ENCODE results near the gene IQUB.
"Not testable (repeated sequence)": the region's sequence is repeated elsewhere in the genome, so short reads cannot be mapped to it uniquely, and the experiment has no call there.

IQUB gene

DNA sequence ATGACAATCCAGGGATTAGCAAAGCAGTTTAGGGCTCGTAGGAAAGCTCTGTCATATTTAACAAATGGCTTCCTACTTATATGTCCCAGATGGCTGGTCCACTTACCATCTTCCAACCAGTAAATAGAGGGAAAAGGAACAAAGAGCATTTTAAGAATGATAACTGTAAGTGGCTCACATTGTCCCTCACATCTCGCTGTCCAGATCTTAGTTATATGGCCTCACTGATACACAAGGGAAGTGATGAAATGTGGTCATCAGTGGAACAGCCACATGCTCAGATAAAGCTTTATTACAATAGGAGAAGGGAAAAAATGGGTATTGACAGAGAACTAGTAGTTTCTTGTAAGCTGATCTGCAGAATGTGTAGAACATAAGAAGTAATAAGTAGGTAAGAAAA, 35.8 kb downstream of the IQUB start:
- Histone ChIP-seq H3K4me3 (no peak overlapping the region), H3K27ac (no peak overlapping the region)

DNA sequence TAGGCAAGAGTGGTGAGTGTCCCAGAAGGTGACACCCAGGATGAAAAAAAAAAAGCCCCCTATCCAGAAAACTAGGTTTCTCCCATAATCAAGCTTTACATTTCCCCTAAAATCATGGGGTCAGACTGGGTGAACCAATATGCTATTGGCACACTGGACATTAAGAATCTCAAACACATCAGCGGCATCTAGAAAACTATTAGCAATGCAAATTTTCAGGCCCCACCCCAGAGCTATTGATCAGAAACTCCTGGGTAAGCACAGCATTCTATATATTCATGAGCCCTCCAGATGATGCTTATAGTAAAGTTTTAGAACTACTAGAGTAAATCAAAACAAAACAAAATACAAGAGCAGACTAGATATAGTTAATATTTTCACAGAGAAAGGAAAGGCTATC, 36.4 kb downstream of the IQUB start:
- Histone ChIP-seq H3K27ac (no peak overlapping the region), H3K4me3 (no peak overlapping the region)

- H3K4me3 ChIP-seq = no peak overlapping the region
- H3K27ac ChIP-seq = no peak overlapping the region
Observed at GRCh38 chr7:123494193-123494796, 40.1 kb downstream of the IQUB start.

DNA sequence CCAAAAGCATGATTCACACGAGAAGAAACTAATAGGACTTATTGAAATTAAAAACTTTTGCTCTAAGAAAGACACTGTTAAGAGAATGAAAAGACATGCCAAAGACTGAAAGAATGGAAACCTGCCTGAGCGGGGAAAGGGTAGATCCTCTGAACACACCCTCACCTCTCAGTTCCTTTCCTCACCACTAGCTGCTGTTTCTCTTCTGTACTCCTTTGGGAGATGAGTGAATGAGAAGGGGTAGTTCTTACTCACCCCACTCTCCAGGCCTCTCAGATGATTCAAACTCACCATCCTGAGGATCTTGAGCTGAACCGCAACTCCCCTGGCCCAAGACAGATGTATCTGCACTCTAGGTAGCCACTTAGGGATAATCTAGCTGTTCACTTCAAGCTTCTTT, 41.9 kb downstream of the IQUB start:
- H3K27ac ChIP-seq = no peak overlapping the region
- H3K4me3 ChIP-seq = no peak overlapping the region

DNA sequence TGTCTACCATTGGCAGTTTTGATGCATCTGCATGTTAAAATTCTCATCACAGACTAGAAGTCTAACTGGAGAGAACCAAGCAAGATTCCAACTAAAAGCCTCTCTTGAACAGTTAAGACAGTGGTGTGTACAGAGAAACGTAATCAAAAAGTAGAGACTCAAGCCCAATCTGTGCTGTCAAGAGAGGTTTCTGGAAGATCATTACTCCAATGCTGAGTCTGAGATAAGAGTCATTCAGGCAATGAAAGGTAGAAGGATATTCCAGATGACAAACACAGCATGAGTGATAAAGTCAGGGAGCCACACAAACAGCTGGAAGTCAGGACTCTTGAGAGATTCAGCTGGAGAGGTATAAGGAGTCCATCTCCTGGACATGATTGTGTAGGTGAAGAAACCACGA, 48.7 kb downstream of the IQUB start:
- H3K27ac ChIP-seq = no peak overlapping the region
- H3K4me3 ChIP-seq = no peak overlapping the region

- no peak overlapping the region for H3K27ac ChIP-seq
- no peak overlapping the region for H3K4me3 ChIP-seq
Observed at GRCh38 chr7:123485187-123485586, 49.2 kb downstream of the IQUB start.

DNA sequence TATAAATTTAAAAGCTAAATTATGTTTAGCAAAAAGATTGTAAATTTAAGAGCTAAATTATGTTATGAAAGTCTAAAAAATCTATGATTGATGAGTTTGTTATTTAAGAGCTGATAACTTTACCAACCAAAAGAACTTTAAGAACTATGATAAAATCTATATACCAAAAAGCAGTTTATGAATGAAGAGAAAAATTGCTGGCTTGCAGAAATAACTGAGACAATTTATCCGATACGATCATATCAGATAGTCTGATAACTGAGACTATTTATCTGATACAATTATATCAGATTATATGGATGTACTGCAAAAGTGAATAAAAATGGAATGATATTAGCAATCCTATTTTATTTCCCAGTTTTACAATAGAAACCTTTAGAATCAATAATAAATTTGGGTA, 50.2 kb downstream of the IQUB start:
- no peak overlapping the region for H3K4me3 ChIP-seq
- no peak overlapping the region for H3K27ac ChIP-seq

DNA sequence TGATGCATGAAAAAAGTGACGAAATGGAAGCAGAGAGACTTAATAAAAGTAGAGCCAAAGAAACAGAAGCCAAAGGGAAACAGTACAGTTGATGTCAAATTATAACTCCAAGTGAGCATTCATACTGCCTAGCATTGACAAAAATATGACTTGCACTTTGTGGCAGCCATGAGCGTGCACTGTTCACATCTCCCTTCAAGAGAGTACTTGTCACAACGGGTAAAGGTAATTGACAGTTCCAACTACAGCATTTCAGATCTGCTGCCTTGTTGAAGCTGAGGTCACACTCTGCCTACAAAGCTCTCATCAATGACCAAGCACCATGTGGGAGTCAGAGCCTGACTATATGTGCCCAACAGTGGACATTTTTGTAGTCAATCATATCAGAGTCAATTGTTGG, 54.3 kb downstream of the IQUB start:
- Histone ChIP-seq H3K4me3 (no peak overlapping the region), H3K27ac (no peak overlapping the region)

GRCh38 chr7:123478056-123478455, 56.3 kb downstream of the IQUB start:
- H3K27ac ChIP-seq, H3K4me3 ChIP-seq: not testable (repeated sequence)

- H3K27ac ChIP-seq = no peak overlapping the region
- H3K4me3 ChIP-seq = no peak overlapping the region
Observed at GRCh38 chr7:123472750-123473445, 61.5 kb downstream of the IQUB start.

GRCh38 chr7:123472327-123472726, 62.1 kb downstream of the IQUB start:
- Histone ChIP-seq H3K4me3 (no peak overlapping the region), H3K27ac (no peak overlapping the region)

GRCh38 chr7:123468303-123468702, 66.1 kb downstream of the IQUB start:
- H3K4me3 ChIP-seq = no peak overlapping the region
- H3K27ac ChIP-seq = no peak overlapping the region

DNA sequence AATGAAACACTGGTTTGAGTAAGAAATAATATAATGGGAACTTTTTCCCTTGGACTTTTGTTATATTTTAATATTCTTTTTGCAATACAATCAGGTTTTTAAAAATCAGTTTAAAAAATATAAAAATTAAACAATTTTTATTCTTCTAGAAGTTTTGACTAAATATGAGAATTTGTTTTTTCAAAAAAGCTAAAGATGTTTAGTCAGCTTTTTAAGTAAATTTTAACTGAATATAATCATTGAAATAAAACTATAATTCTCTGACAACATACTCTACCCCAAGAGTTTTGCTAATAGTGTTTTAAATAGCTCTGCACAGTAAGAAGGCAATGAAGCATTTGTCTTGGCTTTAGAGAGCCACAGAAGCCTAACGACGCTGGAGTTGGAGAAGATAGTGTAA, 70.5 kb downstream of the IQUB start:
- Histone ChIP-seq H3K27ac (no peak overlapping the region), H3K4me3 (no peak overlapping the region)

GRCh38 chr7:123460616-123461015, 73.8 kb downstream of the IQUB start:
- Histone ChIP-seq H3K4me3 (no peak overlapping the region), H3K27ac (no peak overlapping the region)

DNA sequence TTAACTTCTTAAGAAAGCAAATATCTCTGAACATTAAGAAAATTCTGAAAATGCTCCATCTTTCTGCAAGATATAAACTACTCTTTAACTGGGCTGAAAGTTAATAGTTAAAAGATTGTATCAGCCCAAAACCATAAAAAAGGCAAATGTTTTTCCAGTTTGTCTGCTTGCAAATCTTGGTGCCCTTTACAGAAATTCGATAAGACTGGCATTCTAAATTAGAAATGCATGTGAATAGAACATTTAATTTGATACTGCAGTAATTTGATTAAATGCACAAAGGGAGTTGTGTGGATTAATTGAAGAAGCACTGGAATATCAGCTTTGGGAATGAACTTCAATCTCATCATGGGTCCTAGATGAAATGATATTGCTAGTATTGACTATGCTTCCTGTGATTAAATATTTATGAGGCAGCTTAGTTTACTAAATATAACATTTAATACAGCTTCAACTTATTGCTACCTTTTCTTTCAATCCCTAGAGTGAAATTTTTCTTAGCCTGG, 78.4 kb downstream of the IQUB start:
- Histone ChIP-seq H3K27ac (no peak overlapping the region), H3K4me3 (no peak overlapping the region)

DNA sequence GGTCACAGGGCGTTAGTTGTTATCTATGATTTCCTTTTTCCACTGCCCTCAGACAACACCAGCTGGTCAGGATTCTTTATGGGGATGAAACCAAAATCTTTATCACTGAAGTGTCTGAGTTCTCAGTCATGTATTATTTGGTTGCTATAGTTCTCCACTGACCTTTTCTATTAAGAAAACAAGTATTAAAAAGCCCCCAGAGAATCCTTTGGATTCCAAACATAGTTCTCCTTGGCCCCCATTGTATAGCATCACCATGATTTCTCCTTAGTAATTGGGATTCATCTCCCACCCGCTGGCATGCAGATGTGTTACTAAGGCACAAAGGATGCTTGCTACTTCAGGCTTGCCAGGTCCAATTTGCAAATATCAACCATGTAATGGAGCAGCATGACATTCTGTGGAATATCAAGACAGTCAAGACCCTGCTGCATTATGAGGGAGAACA, 94.3 kb downstream of the IQUB start:
- Histone ChIP-seq H3K27ac (no peak overlapping the region), H3K4me3 (no peak overlapping the region)

DNA sequence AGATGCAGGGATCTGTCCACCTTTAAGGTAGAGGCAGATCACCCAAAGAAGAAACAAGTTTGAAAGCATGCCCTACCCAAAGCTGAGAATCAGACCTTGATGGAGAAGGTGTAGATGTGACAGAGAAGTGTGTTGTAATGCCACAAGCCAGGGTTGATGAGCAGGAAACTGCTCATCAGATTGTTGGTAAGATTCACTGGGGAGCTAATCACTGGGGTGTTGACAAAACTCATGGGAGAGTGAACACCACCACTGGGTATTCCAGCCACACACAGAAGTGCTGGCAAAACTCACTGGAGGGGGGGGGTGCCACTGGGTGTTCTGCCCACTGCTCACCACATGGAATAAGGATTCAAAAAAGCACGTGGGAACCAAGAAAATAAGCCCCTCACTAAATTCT, 95.2 kb downstream of the IQUB start:
- Histone ChIP-seq H3K27ac (no peak overlapping the region), H3K4me3 (no peak overlapping the region)

DNA sequence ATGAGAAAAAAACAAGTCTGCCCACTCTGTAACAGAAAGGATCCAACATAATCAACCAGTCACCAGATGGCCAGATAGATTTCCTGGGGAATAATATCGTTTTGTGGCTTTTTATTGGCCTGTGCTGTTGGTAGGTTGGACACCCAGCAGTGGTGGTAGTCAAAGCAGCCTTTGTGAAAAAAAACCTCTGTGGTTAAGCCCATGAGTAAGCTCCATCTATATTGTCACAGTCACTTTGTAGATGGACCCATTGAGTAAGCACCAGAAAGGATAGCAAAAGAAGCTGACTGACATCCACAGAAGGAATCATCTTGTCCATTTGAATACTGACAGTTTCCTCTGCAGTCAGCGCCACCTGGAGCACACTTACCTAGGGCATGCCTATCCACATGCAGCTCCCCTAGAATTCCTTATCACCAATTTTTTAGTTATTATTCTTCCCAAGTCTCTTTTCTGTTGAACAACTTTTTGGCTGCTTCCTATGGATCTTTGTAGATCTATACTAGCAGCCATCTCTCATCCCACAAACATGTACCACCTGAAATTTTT, 96.9 kb downstream of the IQUB start:
- Histone ChIP-seq H3K4me3 (no peak overlapping the region), H3K27ac (no peak overlapping the region)

DNA sequence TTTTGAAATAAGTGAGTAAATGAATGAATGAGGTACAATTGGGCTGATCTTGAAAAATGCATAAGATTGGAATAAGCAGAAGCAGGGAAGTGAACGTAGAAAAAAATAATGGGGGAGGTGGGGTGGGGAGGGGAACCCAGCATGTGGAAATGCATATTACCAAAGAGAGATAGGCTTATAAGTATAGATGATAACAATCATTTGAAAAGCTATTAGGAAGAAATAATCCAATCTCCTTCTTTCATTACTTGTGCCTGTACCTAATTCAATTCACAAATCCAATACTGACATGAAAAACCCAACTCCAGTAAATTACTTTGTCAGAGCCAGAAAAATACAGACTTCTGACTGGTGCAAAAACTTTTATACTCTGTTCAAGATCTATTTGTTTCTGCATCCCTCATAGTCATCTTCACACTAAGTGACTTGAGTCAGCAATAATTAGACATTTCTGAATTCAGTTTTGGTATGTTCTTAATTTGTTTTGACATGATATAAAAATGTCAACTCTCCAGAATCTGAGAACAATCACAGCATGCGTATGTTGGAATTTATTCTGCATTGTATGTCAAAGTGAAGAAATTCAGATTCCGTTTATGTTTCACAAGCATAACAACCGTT, 99.2 kb downstream of the IQUB start:
- Histone ChIP-seq H3K4me3 (no peak overlapping the region), H3K27ac (no peak overlapping the region)

DNA sequence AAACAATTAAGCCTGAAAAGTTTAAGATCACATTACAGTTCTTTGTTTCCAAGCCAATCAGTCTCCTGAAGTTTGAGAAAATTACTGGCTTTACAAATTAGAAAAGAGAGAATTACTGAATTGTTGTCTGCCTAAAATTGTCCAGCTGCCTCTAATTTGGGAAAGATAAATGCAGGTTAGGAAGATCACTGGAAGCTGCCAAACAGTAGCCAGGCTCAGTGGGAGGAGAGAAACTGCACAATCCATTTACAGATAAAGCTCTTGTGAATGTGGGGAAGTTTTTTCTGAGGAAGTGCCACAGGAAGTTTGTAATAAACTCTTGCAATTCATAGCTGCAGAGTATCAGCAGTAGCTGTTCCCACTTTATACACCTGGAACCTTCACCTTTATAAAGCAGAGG, 100.7 kb downstream of the IQUB start:
- Histone ChIP-seq H3K4me3 (no peak overlapping the region), H3K27ac (no peak overlapping the region)

DNA sequence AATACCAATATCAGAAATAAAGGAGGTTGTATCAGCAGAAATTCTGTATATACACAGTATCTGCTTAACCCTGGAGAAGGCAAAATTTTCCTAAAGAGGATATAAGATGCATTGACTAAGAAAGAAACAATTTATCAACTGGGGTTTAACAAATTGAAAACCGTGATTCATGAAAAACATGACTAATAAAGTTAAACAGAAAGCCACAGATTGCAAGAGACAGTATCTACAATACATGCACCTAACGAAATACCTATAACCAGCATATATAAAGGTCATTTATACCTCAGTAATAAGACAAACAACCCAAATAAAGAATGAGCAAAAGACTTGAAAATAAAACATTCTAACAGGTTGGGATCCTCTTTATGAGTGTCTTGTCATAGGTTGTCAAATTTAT, 101.8 kb downstream of the IQUB start:
- H3K4me3 ChIP-seq = no peak overlapping the region

More for the DNA sequence above, 101.8 kb downstream of the IQUB start:
- no peak overlapping the region for H3K27ac ChIP-seq
